Esophagus squamous epithelium (tissue), 4 donors: ENCODE data around the gene SLC12A4.

Experiments
- POLR2A ChIP-seq, 4 donors: fragments of 450-650 bp; IDR thresholded peaks; one replicate each; pipeline ENCODE4 v1.6.1; 2017; ENCODE audit warnings: antibody characterized with exemption in 4 of 4, mild to moderate bottlenecking in 4 of 4, moderate library complexity in 3 of 4
- TF ChIP-seq, protein P1 (sequence below), 6 experiments: fragments of 450-650 bp in 4 of 6; fragments of 200-600 bp in 2 of 6; sonication (generic) in 2 of 6; IDR thresholded peaks; one replicate each; pipeline ENCODE4 v1.5.1; 2016 to 2019; ENCODE audit warnings: antibody characterized with exemption in 6 of 6, mild to moderate bottlenecking in 4 of 6, moderate library complexity in 4 of 6

DNA sequence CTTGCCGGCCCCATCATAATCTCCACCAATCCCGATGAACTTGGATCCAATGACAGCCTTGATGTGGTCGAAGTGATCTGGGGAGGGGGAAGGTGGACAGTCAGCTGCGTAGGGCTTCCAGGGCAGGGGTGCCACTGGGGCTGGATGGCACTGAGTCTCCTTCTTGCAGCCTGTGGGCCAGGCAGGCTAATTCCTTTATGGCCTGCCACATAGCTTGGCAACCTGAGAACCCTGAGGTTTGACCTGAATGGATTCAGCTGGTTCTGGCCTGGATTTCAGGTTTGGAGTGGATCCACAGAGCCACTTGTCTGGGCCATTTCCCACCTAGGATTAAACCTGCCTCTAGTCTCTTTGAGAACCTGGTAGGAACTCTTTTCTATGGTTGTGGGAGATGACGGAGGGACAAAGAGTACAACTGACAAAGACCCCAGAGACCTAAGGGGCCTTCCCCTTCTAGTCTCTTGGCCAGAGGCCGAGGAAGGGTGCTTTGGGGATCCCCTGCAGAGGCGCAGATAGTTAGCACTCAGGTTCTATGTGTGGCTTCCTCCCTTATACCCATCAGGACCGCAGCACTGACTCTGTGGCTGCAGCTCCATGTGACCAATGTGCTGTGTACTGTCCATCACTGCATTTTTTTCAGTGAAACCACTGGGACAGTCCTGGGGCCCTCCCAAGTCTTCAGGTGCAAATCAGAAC lies 21.0 kb upstream of the SLC12A4 start:
- no peak for TF ChIP-seq POLR2A (IDR thresholded peaks at IDR 0.05)
- TF ChIP-seq, protein P1, sequence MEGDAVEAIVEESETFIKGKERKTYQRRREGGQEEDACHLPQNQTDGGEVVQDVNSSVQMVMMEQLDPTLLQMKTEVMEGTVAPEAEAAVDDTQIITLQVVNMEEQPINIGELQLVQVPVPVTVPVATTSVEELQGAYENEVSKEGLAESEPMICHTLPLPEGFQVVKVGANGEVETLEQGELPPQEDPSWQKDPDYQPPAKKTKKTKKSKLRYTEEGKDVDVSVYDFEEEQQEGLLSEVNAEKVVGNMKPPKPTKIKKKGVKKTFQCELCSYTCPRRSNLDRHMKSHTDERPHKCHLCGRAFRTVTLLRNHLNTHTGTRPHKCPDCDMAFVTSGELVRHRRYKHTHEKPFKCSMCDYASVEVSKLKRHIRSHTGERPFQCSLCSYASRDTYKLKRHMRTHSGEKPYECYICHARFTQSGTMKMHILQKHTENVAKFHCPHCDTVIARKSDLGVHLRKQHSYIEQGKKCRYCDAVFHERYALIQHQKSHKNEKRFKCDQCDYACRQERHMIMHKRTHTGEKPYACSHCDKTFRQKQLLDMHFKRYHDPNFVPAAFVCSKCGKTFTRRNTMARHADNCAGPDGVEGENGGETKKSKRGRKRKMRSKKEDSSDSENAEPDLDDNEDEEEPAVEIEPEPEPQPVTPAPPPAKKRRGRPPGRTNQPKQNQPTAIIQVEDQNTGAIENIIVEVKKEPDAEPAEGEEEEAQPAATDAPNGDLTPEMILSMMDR (IDR thresholded peaks at IDR 0.05), result no peak
